T-helper 2 cell treated with Interferon-gamma antibody and Interleukin-4, amounts not matched to agents 5 μg/mL and 100 μg/mL, for 36 hours (primary cell): ENCODE results near the gene RAPH1.
"Not testable (repeated sequence)": the region's sequence is repeated elsewhere in the genome, so short reads cannot be mapped to it uniquely, and the experiment has no call there.

Experiments used
- DNase-seq: peaks from one replicate; pipeline ENCODE4 v3.0.0; 2021; ENCODE audit warnings: low spot score
- H3K27ac Mint-ChIP-seq: one replicate; pipeline ENCODE4 v1.8.0; 2021; ENCODE audit warnings: mild to moderate bottlenecking, mixed read lengths
- H3K27me3 Mint-ChIP-seq: one replicate; pipeline ENCODE4 v1.8.0; 2021; ENCODE audit warnings: low read depth, mixed read lengths
- H3K36me3 Mint-ChIP-seq: one replicate; pipeline ENCODE4 v1.8.0; 2021; ENCODE audit warnings: low read depth, mixed read lengths
- H3K4me1 Mint-ChIP-seq: one replicate; pipeline ENCODE4 v1.8.0; 2021; ENCODE audit warnings: low read depth, mixed read lengths
- H3K4me3 Mint-ChIP-seq: one replicate; pipeline ENCODE4 v1.8.0; 2022; ENCODE audit warnings: mild to moderate bottlenecking, moderate library complexity, mixed read lengths
- H3K9me3 Mint-ChIP-seq: one replicate; pipeline ENCODE4 v1.8.0; 2021; ENCODE audit warnings: mixed read lengths

Gene RAPH1

GRCh38 chr2:203376173-203376572 lies 158.9 kb downstream of the RAPH1 start:
- no peak for DNase-seq
- Mint-ChIP-seq H3K27me3 (no peaks in the 10 kb centered on the region), H3K4me1 (no peaks in the 10 kb centered on the region), H3K36me3 (no peaks in the 10 kb centered on the region), H3K9me3 (no peaks in the 10 kb centered on the region), H3K27ac (no peak overlapping the region), H3K4me3 (no peak overlapping the region)

DNA sequence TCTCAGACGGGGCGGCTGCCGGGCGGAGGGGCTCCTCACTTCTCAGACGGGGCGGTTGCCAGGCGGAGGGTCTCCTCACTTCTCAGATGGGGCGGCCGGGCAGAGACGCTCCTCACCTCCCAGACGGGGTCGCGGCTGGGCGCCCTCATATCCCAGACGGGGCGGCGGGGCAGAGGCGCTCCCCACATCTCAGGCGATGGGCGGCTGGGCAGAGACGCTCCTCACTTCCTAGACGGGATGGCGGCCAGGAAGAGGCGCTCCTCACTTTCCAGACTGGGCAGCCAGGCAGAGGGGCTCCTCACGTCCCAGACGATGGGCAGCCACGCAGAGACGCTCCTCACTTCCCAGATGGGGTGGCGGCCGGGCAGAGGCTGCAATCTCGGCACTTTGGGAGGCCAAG lies 162.4 kb downstream of the RAPH1 start:
- not testable (repeated sequence) for DNase-seq, H3K4me1 Mint-ChIP-seq, H3K9me3 Mint-ChIP-seq, H3K27me3 Mint-ChIP-seq, H3K4me3 Mint-ChIP-seq, H3K27ac Mint-ChIP-seq, H3K36me3 Mint-ChIP-seq

- no peak overlapping the region for H3K27ac Mint-ChIP-seq
- no peaks in the 10 kb centered on the region for H3K4me1 Mint-ChIP-seq
These were observed 168.2 kb downstream of the RAPH1 start for GRCh38 chr2:203366639-203367466.

DNA sequence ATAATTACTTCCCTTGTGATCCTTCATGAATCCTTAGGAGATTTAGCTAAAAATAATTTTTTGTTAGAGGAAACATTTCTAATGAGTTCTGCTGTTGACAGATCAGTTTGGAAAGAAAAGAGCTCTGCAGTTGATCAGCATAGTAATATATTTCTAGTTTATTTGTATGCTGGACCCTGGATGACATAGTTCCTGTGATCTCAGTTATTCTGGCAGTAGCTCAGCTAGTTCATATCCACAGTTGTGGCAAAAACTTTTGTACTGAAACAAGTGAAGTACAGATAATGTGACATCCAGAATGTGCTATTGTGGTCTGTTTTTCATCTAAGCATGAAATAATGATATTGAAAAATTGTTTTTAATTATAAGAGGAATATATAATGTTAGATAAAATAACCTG lies 173.2 kb downstream of the RAPH1 start:
- Mint-ChIP-seq H3K4me1 (no peaks in the 10 kb centered on the region), H3K27me3 (no peaks in the 10 kb centered on the region), H3K4me3 (no peak overlapping the region), H3K36me3 (peaks cover 8% of the 10 kb centered on the region), H3K27ac (no peak overlapping the region), H3K9me3 (no peaks in the 10 kb centered on the region)
- no peak for DNase-seq

More at GRCh38 chr2:203366639-203367466, 168.2 kb downstream of the RAPH1 start:
- Mint-ChIP-seq H3K4me3 (no peak overlapping the region), H3K36me3 (peaks cover 9% of the 10 kb centered on the region), H3K27me3 (no peaks in the 10 kb centered on the region), H3K9me3 (no peaks in the 10 kb centered on the region)
- no peak for DNase-seq

- H3K9me3 Mint-ChIP-seq = no peaks in the 10 kb centered on the region
- no peak overlapping the region for H3K4me3 Mint-ChIP-seq
- no peak overlapping the region for H3K27ac Mint-ChIP-seq
- H3K27me3 Mint-ChIP-seq = no peaks in the 10 kb centered on the region
- no peak for DNase-seq
- peaks cover 6% of the 10 kb centered on the region for H3K36me3 Mint-ChIP-seq
- H3K4me1 Mint-ChIP-seq = no peaks in the 10 kb centered on the region
These were observed 173.6 kb downstream of the RAPH1 start for GRCh38 chr2:203361495-203361894.

GRCh38 chr2:203360833-203361430 lies 174.2 kb downstream of the RAPH1 start:
- H3K9me3 Mint-ChIP-seq = no peaks in the 10 kb centered on the region

DNA sequence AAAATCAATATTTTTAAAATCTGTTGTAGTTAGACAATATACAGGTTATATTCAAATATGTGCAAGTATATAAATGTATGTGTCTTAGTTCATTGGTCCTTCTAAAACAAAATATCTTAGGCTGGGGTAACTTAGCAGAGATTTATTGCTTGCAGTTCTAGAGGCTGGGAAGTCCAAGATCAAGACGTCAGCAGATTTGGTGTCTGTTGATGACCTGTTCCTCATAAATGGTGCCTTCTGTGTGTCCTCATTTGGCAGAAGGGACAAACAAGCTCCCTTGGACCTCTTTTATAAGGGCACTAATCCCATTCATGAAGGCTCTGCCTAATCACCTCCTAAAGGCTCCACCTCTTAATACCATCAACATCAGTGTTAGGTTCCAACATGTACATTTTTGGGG lies 175.7 kb downstream of the RAPH1 start:
- Mint-ChIP-seq H3K36me3 (peaks cover 5% of the 10 kb centered on the region), H3K4me1 (no peaks in the 10 kb centered on the region), H3K27ac (no peak overlapping the region), H3K9me3 (no peaks in the 10 kb centered on the region), H3K4me3 (no peak overlapping the region), H3K27me3 (no peaks in the 10 kb centered on the region)
- no peak for DNase-seq

More at GRCh38 chr2:203360833-203361430, 174.2 kb downstream of the RAPH1 start:
- Mint-ChIP-seq H3K4me3 (no peak overlapping the region), H3K36me3 (peaks cover 5% of the 10 kb centered on the region), H3K27me3 (no peaks in the 10 kb centered on the region), H3K4me1 (no peaks in the 10 kb centered on the region), H3K27ac (no peak overlapping the region)
- no peak for DNase-seq

DNA sequence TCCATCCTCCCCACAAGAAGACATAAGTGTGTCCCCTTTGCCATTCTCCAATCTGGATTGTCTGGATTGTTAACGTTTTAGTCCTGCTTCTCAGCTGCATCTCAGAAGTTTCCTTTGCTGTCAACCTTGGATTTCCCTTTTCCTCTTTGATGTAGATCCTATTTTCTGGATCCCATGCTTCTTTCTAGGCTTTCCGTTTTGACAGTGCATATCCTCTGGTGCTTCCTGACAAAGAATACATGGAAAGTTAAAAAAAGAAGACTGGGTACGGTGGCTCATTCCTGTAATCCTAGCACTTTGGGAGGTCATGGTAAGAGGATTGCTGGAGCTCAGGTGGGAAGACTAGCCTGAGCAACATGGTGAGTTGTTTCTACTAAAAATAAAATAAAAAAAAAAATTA lies 180.1 kb downstream of the RAPH1 start:
- no peaks in the 10 kb centered on the region for H3K9me3 Mint-ChIP-seq
- H3K27ac Mint-ChIP-seq = no peak overlapping the region
- H3K36me3 Mint-ChIP-seq = peaks cover 3% of the 10 kb centered on the region
- no peaks in the 10 kb centered on the region for H3K4me1 Mint-ChIP-seq
- DNase-seq = no peak
- H3K27me3 Mint-ChIP-seq = no peaks in the 10 kb centered on the region
- H3K4me3 Mint-ChIP-seq = no peak overlapping the region

DNA sequence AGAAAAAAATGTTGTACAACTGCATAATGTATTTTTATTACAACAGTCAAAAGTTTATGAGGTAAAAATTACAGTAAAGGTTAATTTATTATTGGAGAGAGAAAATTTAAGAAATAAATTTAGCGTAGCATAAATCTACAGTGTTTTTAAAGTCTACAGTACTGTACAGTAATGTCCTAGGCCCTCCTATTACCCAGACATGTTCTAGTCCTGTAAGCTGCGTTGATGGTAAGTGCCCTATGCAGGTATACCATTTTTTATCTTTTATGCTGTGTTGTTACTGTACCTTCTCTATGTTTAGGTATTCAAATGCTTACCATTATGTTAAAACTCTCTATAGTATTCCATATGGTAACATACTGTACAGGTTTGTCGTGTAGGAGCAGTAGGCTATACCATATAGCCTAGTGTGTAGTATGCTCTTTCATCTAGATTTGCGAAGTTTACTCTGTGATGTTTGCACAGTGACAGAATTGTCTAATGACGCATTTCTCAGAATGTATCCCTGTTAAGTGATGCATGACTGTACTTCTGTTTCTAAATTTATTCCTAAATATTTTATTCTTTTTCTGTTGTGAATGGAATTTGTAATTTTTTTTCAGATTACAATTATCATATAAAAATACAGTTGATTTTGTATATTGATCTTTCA lies 182.4 kb downstream of the RAPH1 start:
- H3K4me1 Mint-ChIP-seq = no peaks in the 10 kb centered on the region
- H3K27me3 Mint-ChIP-seq = no peaks in the 10 kb centered on the region
- no peak overlapping the region for H3K4me3 Mint-ChIP-seq
- H3K27ac Mint-ChIP-seq = no peak overlapping the region
- H3K36me3 Mint-ChIP-seq = no peaks in the 10 kb centered on the region
- no peak for DNase-seq
- no peaks in the 10 kb centered on the region for H3K9me3 Mint-ChIP-seq

DNA sequence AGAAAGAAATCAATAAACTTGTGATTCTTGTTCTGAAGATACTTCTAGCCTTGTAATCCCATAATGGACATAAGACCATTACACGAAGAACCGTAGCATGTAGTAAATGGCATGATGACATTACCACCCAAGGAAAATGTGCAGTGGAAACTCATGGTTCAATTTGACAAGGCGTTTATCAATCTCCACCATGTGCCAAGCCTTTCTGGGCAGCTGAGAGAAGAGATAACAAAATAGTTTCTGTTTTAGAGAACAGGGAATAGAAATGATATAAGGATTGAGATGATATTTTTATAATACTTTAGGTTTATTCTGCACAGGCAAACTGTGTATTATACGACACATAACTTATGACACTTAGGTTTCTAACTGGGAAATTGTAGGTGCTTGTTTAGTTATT lies 187.7 kb downstream of the RAPH1 start:
- no peaks in the 10 kb centered on the region for H3K27me3 Mint-ChIP-seq
- no peak overlapping the region for H3K27ac Mint-ChIP-seq
- no peak overlapping the region for H3K4me3 Mint-ChIP-seq
- H3K9me3 Mint-ChIP-seq = no peaks in the 10 kb centered on the region
- DNase-seq = no peak
- H3K36me3 Mint-ChIP-seq = peaks cover 3% of the 10 kb centered on the region
- peaks cover 2% of the 10 kb centered on the region for H3K4me1 Mint-ChIP-seq

GRCh38 chr2:203346612-203347011 lies 188.5 kb downstream of the RAPH1 start:
- no peaks in the 10 kb centered on the region for H3K27me3 Mint-ChIP-seq
- no peak overlapping the region for H3K27ac Mint-ChIP-seq
- H3K36me3 Mint-ChIP-seq = peaks cover 3% of the 10 kb centered on the region
- H3K4me3 Mint-ChIP-seq = no peak overlapping the region
- peaks cover 3% of the 10 kb centered on the region for H3K4me1 Mint-ChIP-seq
- no peak for DNase-seq
- no peaks in the 10 kb centered on the region for H3K9me3 Mint-ChIP-seq

- Mint-ChIP-seq H3K27ac (no peak overlapping the region), H3K4me3 (no peak overlapping the region), H3K4me1 (peaks cover 10% of the 10 kb centered on the region), H3K36me3 (peaks cover 3% of the 10 kb centered on the region), H3K27me3 (no peaks in the 10 kb centered on the region), H3K9me3 (no peaks in the 10 kb centered on the region)
- no peak for DNase-seq
These were observed 190.4 kb downstream of the RAPH1 start for GRCh38 chr2:203344667-203345066.
